Adrenal gland (tissue), 5 donors: ENCODE data around the gene REPS2.

Experiments used
- CTCF ChIP-seq, 6 experiments: fragments of 450-650 bp in 4 of 6; fragments of 200-600 bp in 2 of 6; sonication (generic) in 1 of 6; IDR thresholded peaks; 1 replicate in 5 of 6; 2 replicates in 1 of 6; pipeline versions ENCODE4 v1.5.1 to v1.8.0; 2016 to 2021; ENCODE audit warnings: antibody characterized with exemption in 6 of 6, mild to moderate bottlenecking in 2 of 6, moderate library complexity in 1 of 6
- POLR2A ChIP-seq, 2 donors: fragments of 450-650 bp; IDR thresholded peaks; one replicate each; pipeline ENCODE4 v1.6.1; 2017; ENCODE audit warnings: antibody characterized with exemption in 2 of 2, mild to moderate bottlenecking in 2 of 2, moderate library complexity in 1 of 2
- donor health status: DM: no; HTN: no; CAD: no.

GRCh38 chrX:16910376-16910775, 36.1 kb upstream of the REPS2 start:
- no peak for TF ChIP-seq CTCF (IDR thresholded peaks at IDR 0.05)
- TF ChIP-seq POLR2A (IDR thresholded peaks at IDR 0.05), result no peak
